ENCODE results near the gene KRT79.
"Not testable (repeated sequence)": the region's sequence is repeated elsewhere in the genome, so short reads cannot be mapped to it uniquely, and the experiment has no call there.

KRT79 gene

GRCh38 chr12:52865090-52865944 is 31.2 kb upstream of the KRT79 start:
- no peak for DNase-seq (ENCODE audit: low read depth, low spot score)
- no peak overlapping the region for H3K4me3 ChIP-seq (ENCODE audit: low read length)

GRCh38 chr12:52862023-52862422 is 27.9 kb upstream of the KRT79 start:
- H3K4me3 ChIP-seq (ENCODE audit: low read length), result no peak overlapping the region
- DNase-seq (ENCODE audit: low read depth, low spot score), result no peak

GRCh38 chr12:52861511-52861910 is 27.4 kb upstream of the KRT79 start:
- DNase-seq (ENCODE audit: low read depth, low spot score), result no peak
- no peak overlapping the region for H3K4me3 ChIP-seq (ENCODE audit: low read length)

GRCh38 chr12:52860102-52860823 is 26.2 kb upstream of the KRT79 start:
- no peak for DNase-seq (ENCODE audit: low read depth, low spot score)
- H3K4me3 ChIP-seq (ENCODE audit: low read length), result no peak overlapping the region

GRCh38 chr12:52857500-52857899 is 23.4 kb upstream of the KRT79 start:
- no peak overlapping the region for H3K4me3 ChIP-seq (ENCODE audit: low read length)
- DNase-seq (ENCODE audit: low read depth, low spot score), result no peak

- DNase-seq (ENCODE audit: low read depth, low spot score), result no peak
- no peak overlapping the region for H3K4me3 ChIP-seq (ENCODE audit: low read length)
These were observed 22.7 kb upstream of the KRT79 start for GRCh38 chr12:52856787-52857186.

GRCh38 chr12:52856077-52856476 is 22.0 kb upstream of the KRT79 start:
- DNase-seq (ENCODE audit: low read depth, low spot score); H3K4me3 ChIP-seq (ENCODE audit: low read length): not testable (repeated sequence)

GRCh38 chr12:52851787-52852186 is 17.7 kb upstream of the KRT79 start:
- no peak for DNase-seq (ENCODE audit: low read depth, low spot score)
- H3K4me3 ChIP-seq (ENCODE audit: low read length), result no peak overlapping the region

- no peak overlapping the region for H3K4me3 ChIP-seq (ENCODE audit: low read length)
- no peak for DNase-seq (ENCODE audit: low read depth, low spot score)
These were observed 16.6 kb upstream of the KRT79 start for GRCh38 chr12:52850681-52851080.

GRCh38 chr12:52849511-52849910 is 15.4 kb upstream of the KRT79 start:
- H3K4me3 ChIP-seq (ENCODE audit: low read length), result no peak overlapping the region
- no peak for DNase-seq (ENCODE audit: low read depth, low spot score)

- DNase-seq (ENCODE audit: low read depth, low spot score), result no peak
- H3K4me3 ChIP-seq (ENCODE audit: low read length), result no peak within 1 kb of the TSS
These were observed 14.6 kb upstream of the KRT79 start, which contains the start of gene KRT78 for GRCh38 chr12:52848661-52849255. Gene KRT78 (minus strand): TSS chr12:52848994. CDS start chr12:52848930, 64 bp downstream.

- no peak for DNase-seq (ENCODE audit: low read depth, low spot score)
- H3K4me3 ChIP-seq (ENCODE audit: low read length), result no peak overlapping the region
These were observed 13.4 kb upstream of the KRT79 start for GRCh38 chr12:52847335-52848102.

GRCh38 chr12:52846356-52846970 is 12.4 kb upstream of the KRT79 start:
- H3K4me3 ChIP-seq (ENCODE audit: low read length), result no peak overlapping the region
- no peak for DNase-seq (ENCODE audit: low read depth, low spot score)

GRCh38 chr12:52845946-52846345 is 11.8 kb upstream of the KRT79 start:
- DNase-seq (ENCODE audit: low read depth, low spot score), result no peak
- no peak overlapping the region for H3K4me3 ChIP-seq (ENCODE audit: low read length)

GRCh38 chr12:52844386-52844785 is 10.3 kb upstream of the KRT79 start:
- no peak for DNase-seq (ENCODE audit: low read depth, low spot score)
- no peak overlapping the region for H3K4me3 ChIP-seq (ENCODE audit: low read length)

GRCh38 chr12:52839436-52840105 is 5.5 kb upstream of the KRT79 start:
- no peak for DNase-seq (ENCODE audit: low read depth, low spot score)
- no peak overlapping the region for H3K4me3 ChIP-seq (ENCODE audit: low read length)

- DNase-seq (ENCODE audit: low read depth, low spot score), result no peak
These were observed 4.7 kb upstream of the KRT79 start for GRCh38 chr12:52838609-52839435.

More at GRCh38 chr12:52838609-52839435, 4.7 kb upstream of the KRT79 start:
- H3K4me3 ChIP-seq (ENCODE audit: low read length), result no peak overlapping the region

Data from Jurkat, Clone E6-1 (cell line).